Panc1 (cell line): ENCODE data around the gene MMP17. TPM values are rescaled to one million over a fixed set of nuclear protein-coding genes. Genes with fewer than 3 reads are reported as not detected.

ENCODE experiments used
- ATAC-seq: fragments of 200-7000 bp; cut with Tn5 transposase; 2 replicates; pipeline ENCODE4 v1.9.1; 2020; ENCODE audit warnings: mild to moderate bottlenecking, moderate library complexity
- BruUV-seq: library from RNA; stranded (reverse); fragments of 400-500 nt; replicated peaks from 2 replicates; lab custom pipeline; 2021; lab: Mats Ljungman, UMichigan
- CTCF ChIA-PET: fragments of 300-600 bp; sonication (Branson Sonifier 250); formaldehyde crosslinking; loops from one replicate; lab custom pipeline; 2022; ENCODE audit warnings: antibody characterized with exemption; lab: Charles Lee
- POLR2A ChIA-PET: fragments of 300-600 bp; sonication (Branson Sonifier 250); formaldehyde crosslinking; loops from one replicate; lab custom pipeline; 2022; ENCODE audit warnings: antibody characterized with exemption; lab: Charles Lee
- DNase-seq: peaks from one replicate; pipeline ENCODE4 v3.0.0-alpha.2; 2010; ENCODE audit warnings: low read depth, low spot score
- H3K27ac ChIP-seq: 2 replicates; pipeline ENCODE4 v1.5.1; 2011; ENCODE audit warnings: mild to moderate bottlenecking, low read length, inconsistent platforms
- H3K27me3 ChIP-seq: fragments of 200-500 bp; sonication (Bioruptor generic); 2 replicates; pipeline ENCODE4 v1.6.0; 2014; ENCODE audit warnings: low read length, inconsistent platforms; ENCODE audit not compliant: control insufficient read depth, insufficient read depth
- H3K36me3 ChIP-seq: fragments of 200-500 bp; sonication (Bioruptor generic); 2 replicates; pipeline ENCODE4 v1.5.1; 2014; ENCODE audit warnings: inconsistent platforms, mild to moderate bottlenecking, low read length, moderate library complexity; ENCODE audit not compliant: control insufficient read depth, insufficient read depth
- H3K4me1 ChIP-seq: 2 replicates; pipeline ENCODE4 v1.5.1; 2011; ENCODE audit warnings: inconsistent platforms, mild to moderate bottlenecking, low read length, moderate library complexity; ENCODE audit not compliant: control insufficient read depth, insufficient read depth
- H3K4me3 ChIP-seq, 2 experiments: 2 replicates each; pipeline ENCODE4 v1.5.1; 2011 to 2012; ENCODE audit warnings: low read depth in 2 of 2, low read length in 2 of 2, mild to moderate bottlenecking in 2 of 2, inconsistent platforms in 1 of 2, moderate library complexity in 1 of 2
- H3K9me3 ChIP-seq: fragments of 200-500 bp; sonication (Bioruptor generic); 2 replicates; pipeline ENCODE4 v1.5.1; 2014; ENCODE audit warnings: low read depth, mild to moderate bottlenecking, inconsistent platforms, low read length, moderate library complexity; ENCODE audit not compliant: control insufficient read depth, insufficient read depth
- POLR2AphosphoS5 ChIP-seq: IDR thresholded peaks from 2 replicates; pipeline ENCODE4 v1.6.1; 2012; ENCODE audit warnings: mild to moderate bottlenecking, low read depth, low read length, moderate library complexity
- SIN3A ChIP-seq: IDR thresholded peaks from 2 replicates; pipeline ENCODE4 v1.6.1; 2012; ENCODE audit warnings: low read depth, mild to moderate bottlenecking, low read length, moderate library complexity, borderline replicate concordance; ENCODE audit not compliant: insufficient read depth
- TCF7L2 ChIP-seq: IDR thresholded peaks from 2 replicates; pipeline ENCODE4 v1.6.1; 2011; ENCODE audit warnings: mild to moderate bottlenecking, low read depth, low read length, inconsistent platforms
- in situ Hi-C: cut with HindIII; loops from 2 replicates; pipeline ENCODE4 v1.10.0; 2016; ENCODE audit warnings: low sequenced_read_pairs, low pct_unique_long_range_greater_than_20kb
- intact Hi-C: fragments of 100-400 bp; cut with micrococcal nuclease; formaldehyde crosslinking; loops from one replicate; pipeline ENCODE4 v1.10.0; 2022; ENCODE audit not compliant: unreplicated experiment
- total RNA-seq: library from RNA; stranded (reverse); gene quantifications from one replicate; pipeline ENCODE4 v1.2.1, GENCODE V29; 2021; ENCODE audit not compliant: unreplicated experiment
- TF ChIP-seq, protein P1 (sequence below), 2 experiments: IDR thresholded peaks; 2 replicates each; pipeline ENCODE4 v1.6.1; 2011 to 2012; ENCODE audit warnings: low read depth in 2 of 2, control low read depth in 1 of 2, low read length in 1 of 2, mild to moderate bottlenecking in 1 of 2, moderate library complexity in 1 of 2; ENCODE audit not compliant: insufficient read depth in 1 of 2
- TF ChIP-seq, protein P2 (sequence below): fragments of 450-650 bp; IDR thresholded peaks from 2 replicates; pipeline ENCODE4 v1.5.1; 2017; ENCODE audit warnings: mild to moderate bottlenecking

MMP17 gene
- total RNA-seq, 1 experiment from 2014 or later, result 30.0 TPM

DNA sequence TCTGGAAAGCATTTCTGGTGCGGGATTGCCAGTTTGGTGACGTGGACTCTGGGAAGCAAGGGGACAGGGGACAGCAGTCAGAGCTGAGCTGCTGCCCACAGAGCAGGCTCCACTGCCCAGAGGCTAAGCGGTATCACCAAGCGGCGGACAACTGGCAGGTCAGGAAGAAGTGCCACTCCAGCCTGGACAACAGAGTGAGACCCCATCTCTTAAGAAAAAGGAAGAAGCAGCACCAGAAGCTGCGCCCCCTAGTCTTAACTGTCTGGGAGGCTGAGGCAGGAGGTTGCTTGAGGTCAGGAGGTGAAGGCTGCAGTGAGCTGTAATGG lies 31.8 kb upstream of the MMP17 start:
- intact Hi-C loops, result no loop called here
- in situ Hi-C loops, result no loop called here
- Histone ChIP-seq H3K4me3 (no peak overlapping the region), H3K27me3 (no peaks in the 10 kb centered on the region), H3K9me3 (no peaks in the 10 kb centered on the region), H3K27ac (no peak overlapping the region), H3K4me1 (no peaks in the 10 kb centered on the region; the same call in 1 of the 2 replicates), H3K36me3 (no peaks in the 10 kb centered on the region; the same call in 1 of the 2 replicates)
- ChIA-PET POLR2A (no interaction called here), CTCF (no interaction called here)
- ATAC-seq (no peak), DNase-seq (no peak)
- no TSS peak for BruUV-seq
- TF ChIP-seq, protein P1, sequence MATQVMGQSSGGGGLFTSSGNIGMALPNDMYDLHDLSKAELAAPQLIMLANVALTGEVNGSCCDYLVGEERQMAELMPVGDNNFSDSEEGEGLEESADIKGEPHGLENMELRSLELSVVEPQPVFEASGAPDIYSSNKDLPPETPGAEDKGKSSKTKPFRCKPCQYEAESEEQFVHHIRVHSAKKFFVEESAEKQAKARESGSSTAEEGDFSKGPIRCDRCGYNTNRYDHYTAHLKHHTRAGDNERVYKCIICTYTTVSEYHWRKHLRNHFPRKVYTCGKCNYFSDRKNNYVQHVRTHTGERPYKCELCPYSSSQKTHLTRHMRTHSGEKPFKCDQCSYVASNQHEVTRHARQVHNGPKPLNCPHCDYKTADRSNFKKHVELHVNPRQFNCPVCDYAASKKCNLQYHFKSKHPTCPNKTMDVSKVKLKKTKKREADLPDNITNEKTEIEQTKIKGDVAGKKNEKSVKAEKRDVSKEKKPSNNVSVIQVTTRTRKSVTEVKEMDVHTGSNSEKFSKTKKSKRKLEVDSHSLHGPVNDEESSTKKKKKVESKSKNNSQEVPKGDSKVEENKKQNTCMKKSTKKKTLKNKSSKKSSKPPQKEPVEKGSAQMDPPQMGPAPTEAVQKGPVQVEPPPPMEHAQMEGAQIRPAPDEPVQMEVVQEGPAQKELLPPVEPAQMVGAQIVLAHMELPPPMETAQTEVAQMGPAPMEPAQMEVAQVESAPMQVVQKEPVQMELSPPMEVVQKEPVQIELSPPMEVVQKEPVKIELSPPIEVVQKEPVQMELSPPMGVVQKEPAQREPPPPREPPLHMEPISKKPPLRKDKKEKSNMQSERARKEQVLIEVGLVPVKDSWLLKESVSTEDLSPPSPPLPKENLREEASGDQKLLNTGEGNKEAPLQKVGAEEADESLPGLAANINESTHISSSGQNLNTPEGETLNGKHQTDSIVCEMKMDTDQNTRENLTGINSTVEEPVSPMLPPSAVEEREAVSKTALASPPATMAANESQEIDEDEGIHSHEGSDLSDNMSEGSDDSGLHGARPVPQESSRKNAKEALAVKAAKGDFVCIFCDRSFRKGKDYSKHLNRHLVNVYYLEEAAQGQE (IDR thresholded peaks at IDR 0.05; ENCODE audit: insufficient read depth in 1 of 2, low read depth in 2 of 2, low read length in 1 of 2), result no peak
- TF ChIP-seq TCF7L2, result no peak

DNA sequence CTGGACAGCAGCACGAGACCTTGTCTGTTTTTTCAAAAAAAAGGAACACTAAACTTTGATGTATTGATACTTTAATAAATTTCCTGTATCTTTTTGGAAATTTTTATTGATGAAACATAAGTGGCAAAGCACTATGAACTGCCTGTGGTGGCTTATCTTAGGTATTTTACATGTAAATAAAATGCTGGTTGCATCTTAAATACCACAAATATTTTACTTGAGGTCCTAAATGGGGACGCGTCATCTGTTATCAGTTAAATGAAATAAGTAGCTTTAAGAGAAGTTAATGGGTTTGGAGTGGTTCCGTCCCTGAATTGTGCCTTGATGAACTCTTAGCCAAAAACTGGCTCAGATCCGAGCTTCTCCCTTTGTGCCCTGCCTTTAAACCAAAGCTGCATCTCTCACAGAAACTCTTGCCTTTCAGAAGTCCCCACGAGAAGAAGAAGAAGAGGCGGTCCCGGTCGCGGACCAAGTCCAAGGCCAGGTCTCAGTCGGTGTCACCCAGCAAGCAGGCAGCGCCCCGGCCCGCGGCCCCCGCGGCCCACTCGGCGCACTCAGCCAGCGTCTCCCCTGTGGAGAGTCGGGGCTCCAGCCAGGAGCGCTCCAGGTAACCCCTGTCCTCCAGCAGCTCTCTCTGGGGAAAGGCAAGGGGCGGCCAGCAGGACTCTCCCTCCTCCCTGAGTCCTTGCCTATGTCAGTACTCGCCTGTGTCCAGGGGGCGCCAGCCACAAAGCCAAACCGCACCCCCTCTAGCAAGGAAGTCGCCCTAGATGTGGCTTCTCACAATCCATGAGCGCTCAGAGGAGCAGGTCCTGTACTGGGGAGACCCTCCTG lies 31.2 kb upstream of the MMP17 start:
- H3K27me3 ChIP-seq, result no peaks in the 10 kb centered on the region
- TF ChIP-seq POLR2AphosphoS5, result no peak
- TF ChIP-seq, protein P2, sequence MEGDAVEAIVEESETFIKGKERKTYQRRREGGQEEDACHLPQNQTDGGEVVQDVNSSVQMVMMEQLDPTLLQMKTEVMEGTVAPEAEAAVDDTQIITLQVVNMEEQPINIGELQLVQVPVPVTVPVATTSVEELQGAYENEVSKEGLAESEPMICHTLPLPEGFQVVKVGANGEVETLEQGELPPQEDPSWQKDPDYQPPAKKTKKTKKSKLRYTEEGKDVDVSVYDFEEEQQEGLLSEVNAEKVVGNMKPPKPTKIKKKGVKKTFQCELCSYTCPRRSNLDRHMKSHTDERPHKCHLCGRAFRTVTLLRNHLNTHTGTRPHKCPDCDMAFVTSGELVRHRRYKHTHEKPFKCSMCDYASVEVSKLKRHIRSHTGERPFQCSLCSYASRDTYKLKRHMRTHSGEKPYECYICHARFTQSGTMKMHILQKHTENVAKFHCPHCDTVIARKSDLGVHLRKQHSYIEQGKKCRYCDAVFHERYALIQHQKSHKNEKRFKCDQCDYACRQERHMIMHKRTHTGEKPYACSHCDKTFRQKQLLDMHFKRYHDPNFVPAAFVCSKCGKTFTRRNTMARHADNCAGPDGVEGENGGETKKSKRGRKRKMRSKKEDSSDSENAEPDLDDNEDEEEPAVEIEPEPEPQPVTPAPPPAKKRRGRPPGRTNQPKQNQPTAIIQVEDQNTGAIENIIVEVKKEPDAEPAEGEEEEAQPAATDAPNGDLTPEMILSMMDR, result no peak
- TF ChIP-seq TCF7L2, result no peak
- TF ChIP-seq SIN3A, result no peak
- TF ChIP-seq, protein P1 (IDR thresholded peaks at IDR 0.05; ENCODE audit: insufficient read depth in 1 of 2, low read depth in 2 of 2, low read length in 1 of 2), result no peak
- no TSS peak for BruUV-seq
- no peaks in the 10 kb centered on the region for H3K9me3 ChIP-seq
- DNase-seq (no peak), ATAC-seq (peak; percentile 22; the same call in 1 of the 2 replicates)
- no peaks in the 10 kb centered on the region; the same call in 1 of the 2 replicates for H3K36me3 ChIP-seq
- no peaks in the 10 kb centered on the region; the same call in 1 of the 2 replicates for H3K4me1 ChIP-seq
- H3K4me3 ChIP-seq, result no peak overlapping the region
- POLR2A ChIA-PET, result no interaction called here
- H3K27ac ChIP-seq, result no peak overlapping the region
- CTCF ChIA-PET, result interaction anchor here (0.6 kb wide), 1 partner anchor 16 kb away, joined by 3 read pairs; no protein-coding TSS in a partner anchor
- in situ Hi-C loops (no loop called here), intact Hi-C loops (no loop called here)
